ENCODE data around the gene PPP6C. TPM values are rescaled to one million over a fixed set of nuclear protein-coding genes. Genes with fewer than 3 reads are reported as not detected.

The PPP6C gene
- total and polyA plus RNA-seq, 2 of the 13 experiments (the other 11 are each of a cell fraction or from before 2014, with no cell fraction given) = 18.5 to 20.9 TPM

DNA sequence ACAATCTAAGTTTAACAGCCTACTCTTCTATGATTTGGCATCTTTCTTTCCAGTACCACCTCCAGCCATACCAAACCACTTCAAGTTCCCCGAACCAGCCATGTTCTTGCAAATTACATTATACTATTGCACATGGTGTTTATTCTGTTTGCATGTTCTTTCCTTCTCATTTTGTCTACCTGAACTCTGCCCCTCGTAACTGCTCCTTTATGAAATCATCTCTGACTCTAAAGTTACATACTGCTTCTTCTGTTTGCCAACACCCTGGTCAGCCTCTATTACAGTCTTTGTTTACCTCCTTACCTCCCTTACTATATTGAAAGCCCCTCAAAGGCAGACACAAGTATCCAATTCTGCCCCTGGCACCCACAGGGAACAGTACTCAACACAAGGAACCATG is 6.0 kb downstream of the PPP6C start:
- no peak for TF ChIP-seq ZNF253 (CRISPR knock-in tag; IDR thresholded peaks at IDR 0.05; ENCODE audit: borderline replicate concordance)
- TF ChIP-seq, protein P1, sequence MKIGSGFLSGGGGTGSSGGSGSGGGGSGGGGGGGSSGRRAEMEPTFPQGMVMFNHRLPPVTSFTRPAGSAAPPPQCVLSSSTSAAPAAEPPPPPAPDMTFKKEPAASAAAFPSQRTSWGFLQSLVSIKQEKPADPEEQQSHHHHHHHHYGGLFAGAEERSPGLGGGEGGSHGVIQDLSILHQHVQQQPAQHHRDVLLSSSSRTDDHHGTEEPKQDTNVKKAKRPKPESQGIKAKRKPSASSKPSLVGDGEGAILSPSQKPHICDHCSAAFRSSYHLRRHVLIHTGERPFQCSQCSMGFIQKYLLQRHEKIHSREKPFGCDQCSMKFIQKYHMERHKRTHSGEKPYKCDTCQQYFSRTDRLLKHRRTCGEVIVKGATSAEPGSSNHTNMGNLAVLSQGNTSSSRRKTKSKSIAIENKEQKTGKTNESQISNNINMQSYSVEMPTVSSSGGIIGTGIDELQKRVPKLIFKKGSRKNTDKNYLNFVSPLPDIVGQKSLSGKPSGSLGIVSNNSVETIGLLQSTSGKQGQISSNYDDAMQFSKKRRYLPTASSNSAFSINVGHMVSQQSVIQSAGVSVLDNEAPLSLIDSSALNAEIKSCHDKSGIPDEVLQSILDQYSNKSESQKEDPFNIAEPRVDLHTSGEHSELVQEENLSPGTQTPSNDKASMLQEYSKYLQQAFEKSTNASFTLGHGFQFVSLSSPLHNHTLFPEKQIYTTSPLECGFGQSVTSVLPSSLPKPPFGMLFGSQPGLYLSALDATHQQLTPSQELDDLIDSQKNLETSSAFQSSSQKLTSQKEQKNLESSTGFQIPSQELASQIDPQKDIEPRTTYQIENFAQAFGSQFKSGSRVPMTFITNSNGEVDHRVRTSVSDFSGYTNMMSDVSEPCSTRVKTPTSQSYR (CRISPR knock-in tag; IDR thresholded peaks at IDR 0.05; ENCODE audit: borderline replicate concordance) = no peak
- TF ChIP-seq FOXP1 (IDR thresholded peaks at IDR 0.05) = no peak
- TF ChIP-seq FOXP1 (CRISPR knock-in tag; IDR thresholded peaks at IDR 0.05) = no peak
- TF ChIP-seq THAP8 (CRISPR knock-in tag; IDR thresholded peaks at IDR 0.05; ENCODE audit: borderline replicate concordance) = no peak
- peaks cover 34% of the 10 kb centered on the region for H3K4me1 ChIP-seq (ENCODE audit: insufficient read depth, low read length)
- no peak overlapping the region for H2AFZ ChIP-seq (ENCODE audit: low read length)
- peaks cover 83% of the 10 kb centered on the region for H3K79me2 ChIP-seq (ENCODE audit: insufficient read depth, low read length)
- H3K36me3 ChIP-seq (replicated peaks in 1 of 2; ENCODE audit: control insufficient read depth in 1 of 2, insufficient read depth in 2 of 2, low read length in 2 of 2) = no peaks in the 10 kb centered on the region
- in situ Hi-C loops (cut with HindIII; ENCODE audit: extremely low pct_ligation_motif_present, low pct_unique_long_range_greater_than_20kb) (no loop called here), intact Hi-C loops (cut with micrococcal nuclease; ENCODE audit: unreplicated experiment) (no loop called here)
- no peaks in the 10 kb centered on the region for H4K20me1 ChIP-seq (ENCODE audit: insufficient read depth, low read length)
- no peaks in the 10 kb centered on the region for H3K27me3 ChIP-seq (ENCODE audit: control insufficient read depth in 1 of 2, insufficient read depth in 2 of 2, low read length in 2 of 2)
- CTCF ChIA-PET (ENCODE audit: low intra/inter-chr PET ratio, low total read pairs) = no interaction called here
- no peak overlapping the region for H3K4me2 ChIP-seq (ENCODE audit: low read depth, low read length)
- no peak overlapping the region for H3K27ac ChIP-seq (ENCODE audit: extremely low read length, insufficient read depth, low read length)
- 89% methylated on average over 2 of the region's 2 CpGs for WGBS (ENCODE audit: low lambda C conversion rate)
- H3K9me3 ChIP-seq (ENCODE audit: low read length) = no peaks in the 10 kb centered on the region
- H3K9ac ChIP-seq (ENCODE audit: insufficient read depth, low read depth, low read length) = no peak overlapping the region
- FAIRE-seq = no peak
- H3K4me3 ChIP-seq (replicated peaks in 1 of 3; ENCODE audit: insufficient read depth in 1 of 3, low read depth in 2 of 3, low read length in 3 of 3) = no peak overlapping the region
- no peak for ATAC-seq
- BruUV-seq (replicated peaks) = no TSS peak
- DNase-seq (ENCODE audit: low spot score) = no peak
- POLR2A ChIA-PET = interaction anchor here (1.5 kb wide), 1 partner anchor 57 kb away, joined by 3 read pairs; the partner anchor contains the start of gene HSPA5

DNA sequence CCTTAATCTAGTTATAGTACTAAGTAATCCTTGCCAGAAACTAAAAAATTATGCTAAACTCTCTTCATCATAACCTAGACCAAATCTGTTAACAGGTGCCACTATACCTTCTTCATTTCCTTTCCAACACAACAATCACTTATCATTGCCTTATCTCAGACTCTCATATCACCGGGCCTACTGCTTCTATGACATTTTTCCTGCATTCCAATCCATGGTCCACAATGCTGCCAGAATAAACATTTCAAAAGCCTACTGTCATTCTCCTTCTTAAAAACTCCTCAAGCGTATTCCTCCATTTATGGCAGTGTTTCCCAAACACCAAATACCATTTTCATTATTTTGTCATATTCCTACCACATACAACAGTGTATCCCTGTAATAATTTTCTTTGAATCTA is 6.5 kb downstream of the PPP6C start:
- 82% methylated on average over 2 of the region's 2 CpGs for WGBS (ENCODE audit: low lambda C conversion rate)
- Histone ChIP-seq H3K9me3 (ENCODE audit: low read length) (no peaks in the 10 kb centered on the region), H3K4me3 (replicated peaks in 1 of 3; ENCODE audit: insufficient read depth in 1 of 3, low read depth in 2 of 3, low read length in 3 of 3) (no peak overlapping the region), H3K9ac (ENCODE audit: insufficient read depth, low read depth, low read length) (no peak overlapping the region), H3K36me3 (replicated peaks in 1 of 2; ENCODE audit: control insufficient read depth in 1 of 2, insufficient read depth in 2 of 2, low read length in 2 of 2) (peaks cover 0 to under 1% of the 10 kb centered on the region in 2 experiments; a peak in 1 of 5 replicates), H3K79me2 (ENCODE audit: insufficient read depth, low read length) (peaks cover 84% of the 10 kb centered on the region), H3K27ac (ENCODE audit: extremely low read length, insufficient read depth, low read length) (no peak overlapping the region), H3K4me1 (ENCODE audit: insufficient read depth, low read length) (peaks cover 30% of the 10 kb centered on the region), H4K20me1 (ENCODE audit: insufficient read depth, low read length) (no peaks in the 10 kb centered on the region), H3K4me2 (ENCODE audit: low read depth, low read length) (no peak overlapping the region), H3K27me3 (ENCODE audit: control insufficient read depth in 1 of 2, insufficient read depth in 2 of 2, low read length in 2 of 2) (no peaks in the 10 kb centered on the region), H2AFZ (ENCODE audit: low read length) (no peak overlapping the region)
- intact Hi-C loops (cut with micrococcal nuclease; ENCODE audit: unreplicated experiment) = no loop called here
- CTCF ChIA-PET (ENCODE audit: low intra/inter-chr PET ratio, low total read pairs) = no interaction called here
- TF ChIP-seq DZIP1 (CRISPR knock-in tag; IDR thresholded peaks at IDR 0.05) = no peak
- TF ChIP-seq NFIC (IDR thresholded peaks at IDR 0.05; ENCODE audit: low read length) = no peak
- FAIRE-seq (no peak), DNase-seq (ENCODE audit: low spot score) (no peak), ATAC-seq (no peak)
- BruUV-seq (replicated peaks) = no TSS peak
- in situ Hi-C loops (cut with HindIII; ENCODE audit: extremely low pct_ligation_motif_present, low pct_unique_long_range_greater_than_20kb) = no loop called here
- POLR2A ChIA-PET = no interaction called here
